Stimulated activated CD4-positive, alpha-beta T cell treated with anti-CD3 and anti-CD28 coated beads, Interleukin-15, amount 100 ng/mL, for 24 hours (primary cell): ENCODE results near the gene TRIM28.
"Not testable (repeated sequence)": the region's sequence is repeated elsewhere in the genome, so short reads cannot be mapped to it uniquely, and the experiment has no call there.

ENCODE experiments used
- DNase-seq: peaks from one replicate; pipeline ENCODE4 v3.0.0-alpha.2; 2020

The TRIM28 gene

DNA sequence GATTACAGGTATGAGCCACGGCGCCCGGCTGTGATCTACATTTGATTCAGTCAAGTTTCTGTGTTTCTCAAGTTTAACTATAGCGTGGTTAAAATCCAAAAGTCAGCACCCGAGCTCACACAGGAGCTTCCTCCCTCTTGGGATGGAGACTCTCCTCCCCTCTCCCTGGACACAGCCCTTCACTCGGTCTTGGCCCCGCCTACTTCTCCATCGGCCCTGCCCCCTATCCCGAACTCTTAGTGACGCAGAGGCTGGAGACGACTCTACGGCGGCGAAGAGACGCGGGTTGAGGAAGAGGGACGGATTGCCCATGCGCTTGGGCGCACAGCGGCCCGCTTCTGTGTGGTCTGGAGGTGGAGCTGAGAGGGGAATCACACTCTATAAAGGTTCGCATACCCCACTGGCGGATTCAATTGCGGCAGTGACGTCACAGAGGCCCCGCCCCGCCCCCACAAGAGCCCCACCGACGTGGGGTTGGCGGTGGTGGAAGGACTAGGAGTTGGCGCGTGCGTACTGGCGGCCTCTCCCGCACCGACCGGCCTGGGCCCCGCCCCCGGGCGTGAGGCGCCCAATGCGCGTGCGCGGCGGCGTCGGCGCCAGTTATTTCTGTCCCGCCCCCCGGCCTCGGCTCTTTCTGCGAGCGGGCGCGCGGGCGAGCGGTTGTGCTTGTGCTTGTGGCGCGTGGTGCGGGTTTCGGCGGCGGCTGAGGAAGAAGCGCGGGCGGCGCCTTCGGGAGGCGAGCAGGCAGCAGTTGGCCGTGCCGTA, at the start of gene TRIM28:
TRIM28 (plus strand) TSS at position 239 of the 765 bp plus-strand sequence. CDS start 694 bp downstream, outside the sequence.
- DNase-seq: peak; percentile 100

DNA sequence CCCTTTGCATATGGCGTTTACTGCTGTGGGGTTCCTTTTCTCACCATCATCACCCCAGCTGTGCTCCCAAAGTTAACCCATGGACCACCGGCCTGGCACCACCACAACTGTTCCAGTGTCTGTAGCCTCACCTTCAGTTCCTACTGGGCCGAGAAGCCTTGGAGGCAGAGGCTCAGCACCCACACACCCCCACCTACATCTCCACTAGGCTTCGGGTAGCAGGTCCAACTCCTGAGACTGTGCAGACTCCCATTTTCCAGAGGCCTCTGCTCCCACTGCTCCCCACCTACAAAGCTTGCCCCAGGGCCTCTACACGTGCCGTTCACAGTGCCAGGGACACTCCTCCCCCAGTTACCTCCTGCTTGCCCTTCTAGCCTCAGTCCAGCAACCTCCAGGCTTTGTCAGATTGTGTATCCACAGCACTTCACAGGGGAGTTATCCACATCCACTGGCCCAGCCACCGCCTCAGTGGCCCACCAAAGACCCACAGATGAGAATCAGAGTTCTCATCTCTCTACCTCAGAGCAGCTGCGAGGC, 46.2 kb upstream of the TRIM28 start:
- no peak for DNase-seq

DNA sequence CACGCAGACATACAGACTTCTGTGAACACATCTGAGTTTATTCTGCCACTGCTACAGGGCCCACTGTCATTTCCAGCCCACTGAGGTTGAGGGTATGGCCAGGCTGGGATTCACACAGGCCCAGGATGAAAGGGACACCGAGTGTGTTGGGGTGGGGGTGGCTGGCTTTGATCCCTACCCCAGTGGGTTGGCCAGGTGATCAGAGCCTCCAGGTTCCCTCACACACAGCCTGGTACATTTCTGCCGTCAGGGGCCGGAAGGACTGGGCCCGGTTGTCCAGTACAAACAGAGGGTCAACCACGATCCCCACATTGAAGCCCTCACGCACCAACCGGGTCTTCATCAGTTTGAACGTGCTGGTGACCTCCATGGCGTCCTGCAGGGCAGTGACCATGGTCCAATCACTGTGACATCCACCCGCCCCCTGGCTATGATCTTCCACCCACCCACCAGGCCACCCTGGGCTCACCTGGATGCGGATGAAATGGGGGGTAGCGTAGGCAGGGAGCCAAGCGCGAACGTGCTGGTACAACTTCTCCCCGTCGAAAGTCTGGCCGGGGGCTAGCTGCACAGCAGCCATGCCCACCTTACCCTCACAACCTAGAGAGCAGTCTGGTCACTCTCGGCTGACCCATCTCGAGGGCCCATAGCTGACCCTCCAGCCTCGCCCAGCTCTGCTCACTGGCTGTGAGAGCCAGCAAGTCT, 45.4 kb upstream of the TRIM28 start:
- no peak for DNase-seq

DNA sequence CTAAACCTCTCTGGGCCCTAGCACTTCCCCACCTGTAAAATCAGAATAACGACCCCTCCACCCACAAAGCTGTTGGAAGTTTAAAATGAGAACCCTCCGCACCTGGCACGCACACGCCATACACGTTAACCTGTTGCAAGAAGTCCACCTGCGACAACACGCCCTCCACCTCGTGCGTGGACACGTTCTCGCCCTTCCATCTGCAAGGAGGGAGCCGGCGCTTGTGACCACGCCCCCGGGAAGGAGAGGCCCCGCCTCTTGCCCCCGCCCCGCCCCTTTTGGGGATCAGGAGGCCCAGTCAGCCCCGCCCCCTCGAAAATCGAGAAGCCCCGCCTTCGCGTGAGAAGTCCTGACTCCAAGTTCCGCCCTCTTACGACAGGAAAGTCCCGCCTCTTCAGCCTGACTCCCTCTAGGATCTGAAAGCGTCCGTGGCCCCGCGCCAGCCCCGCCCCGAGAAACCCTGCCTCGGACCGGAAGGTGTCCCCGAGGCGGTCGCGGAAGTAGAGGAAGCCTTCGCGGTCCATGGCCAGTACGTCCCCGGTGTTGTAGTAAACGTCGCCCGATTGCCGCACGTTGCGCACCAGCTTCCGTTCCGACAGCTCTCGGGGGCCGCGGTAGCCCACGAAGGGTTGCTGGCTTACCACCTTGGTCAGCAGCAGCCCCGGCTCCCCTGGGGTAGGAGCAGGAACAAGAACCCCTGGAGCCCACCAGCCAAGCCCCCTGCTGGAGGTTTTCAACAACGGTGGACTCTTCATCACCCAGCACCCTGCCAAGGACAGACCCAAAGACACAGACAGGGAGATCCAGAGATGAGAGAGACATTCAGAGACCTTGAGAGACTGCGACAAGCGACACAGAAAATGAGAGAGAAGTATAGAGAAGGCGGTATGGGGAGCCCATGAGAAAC, 44.6 kb upstream of the TRIM28 start:
- DNase-seq: peak; percentile 100

DNA sequence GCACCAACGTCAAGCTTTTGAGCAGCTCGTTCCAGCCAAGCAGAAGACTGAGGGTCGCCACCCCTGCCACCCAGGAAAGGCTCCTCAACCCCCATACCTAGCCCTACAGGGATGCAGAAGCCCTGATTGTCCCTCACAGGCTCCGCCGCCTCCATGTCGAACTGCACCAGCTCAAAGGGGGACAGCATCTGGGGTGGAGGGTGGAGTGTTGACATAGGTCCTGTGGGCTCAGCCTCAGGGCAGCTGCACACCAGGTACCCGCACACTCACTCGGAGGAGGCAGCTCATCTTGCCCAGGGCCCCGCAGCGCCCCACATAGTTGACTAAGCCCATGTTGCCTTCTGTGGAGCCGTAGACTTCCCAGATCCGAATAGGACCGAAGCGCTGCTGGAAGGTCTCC, 43.6 kb upstream of the TRIM28 start:
- no peak for DNase-seq

DNA sequence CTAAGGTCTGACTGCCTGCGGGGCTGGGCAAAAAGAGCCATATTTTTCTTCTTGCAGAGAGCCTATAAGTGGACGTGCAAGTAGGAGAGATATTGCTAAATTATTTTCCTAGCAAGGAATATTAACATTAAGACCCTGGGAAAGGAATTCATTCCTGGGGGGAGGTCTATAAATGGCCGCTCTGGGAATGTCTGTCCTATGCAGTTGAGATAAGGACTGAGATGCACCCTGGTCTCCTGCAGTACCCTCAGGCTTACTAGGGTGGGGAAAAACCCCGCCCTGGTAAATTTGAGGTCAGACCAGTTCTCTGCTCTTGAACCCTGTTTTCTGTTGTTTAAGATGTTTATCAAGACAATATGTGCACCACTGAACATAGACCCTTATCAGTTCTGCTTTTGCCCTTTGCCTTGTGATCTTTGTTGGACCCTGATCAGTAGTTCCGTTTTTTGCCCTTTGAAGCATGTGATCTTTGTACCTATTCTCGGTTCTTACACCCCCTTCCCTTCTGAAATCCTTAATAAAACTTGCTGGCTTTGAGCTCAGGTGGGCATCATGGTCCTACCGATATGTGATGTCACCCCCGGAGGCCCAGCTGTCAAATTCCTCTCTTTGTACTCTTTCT, 36.2 kb upstream of the TRIM28 start:
- not testable (repeated sequence) for DNase-seq

DNA sequence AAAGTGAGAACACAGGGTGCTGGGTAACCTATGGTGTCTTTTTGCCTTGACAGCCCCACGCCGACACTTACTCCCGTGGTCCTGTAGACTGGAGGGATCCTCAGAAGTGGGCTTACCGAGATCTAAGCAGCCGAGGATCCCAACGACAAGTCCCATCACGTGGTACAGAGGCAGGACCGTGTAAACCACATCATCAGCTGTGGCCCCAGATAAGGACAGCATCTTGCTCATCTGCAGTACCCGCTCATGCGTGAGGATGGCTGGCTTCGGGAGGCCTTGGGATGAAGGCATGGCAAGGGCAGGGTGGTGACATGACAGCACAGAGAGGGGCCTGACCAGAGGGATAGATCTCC, 34.2 kb upstream of the TRIM28 start:
- no peak for DNase-seq

DNA sequence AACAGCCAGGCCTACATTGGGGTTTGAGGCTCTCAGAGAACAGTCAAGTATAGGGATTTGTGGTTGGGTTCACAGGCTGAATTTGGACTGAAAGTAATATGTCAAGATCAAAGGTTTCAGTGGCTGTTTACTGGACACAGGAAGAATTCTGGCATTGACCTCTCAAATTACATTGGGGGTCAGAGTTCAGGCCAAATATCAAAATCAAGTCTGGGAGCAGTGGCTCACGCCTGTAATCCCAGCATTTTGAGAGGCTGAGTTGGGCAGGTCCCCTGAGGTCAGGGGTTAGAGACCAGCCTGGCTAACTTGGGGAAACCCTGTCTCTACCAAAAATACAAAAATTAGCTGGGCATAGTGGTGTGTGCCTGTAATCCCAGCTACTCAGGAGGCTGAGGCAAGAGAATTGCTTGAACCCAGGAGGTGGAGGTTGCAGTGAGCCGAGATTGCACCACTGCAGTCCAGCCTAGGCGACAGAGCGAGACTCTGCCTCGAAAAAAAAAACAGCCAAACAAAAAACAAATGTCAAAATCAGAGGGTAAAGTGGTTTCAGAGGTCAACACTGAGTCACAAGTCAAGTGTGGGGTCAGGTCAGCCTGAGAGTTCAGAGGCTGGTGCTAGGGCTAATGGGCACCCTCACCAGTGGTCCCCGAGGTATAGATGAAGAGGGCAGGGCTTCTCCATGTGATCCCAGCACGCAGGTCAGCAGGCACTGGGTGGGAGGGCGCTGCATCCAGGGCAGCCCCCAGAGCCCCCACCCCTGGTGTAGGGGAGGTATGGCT, 33.6 kb upstream of the TRIM28 start:
- DNase-seq: no peak

DNA sequence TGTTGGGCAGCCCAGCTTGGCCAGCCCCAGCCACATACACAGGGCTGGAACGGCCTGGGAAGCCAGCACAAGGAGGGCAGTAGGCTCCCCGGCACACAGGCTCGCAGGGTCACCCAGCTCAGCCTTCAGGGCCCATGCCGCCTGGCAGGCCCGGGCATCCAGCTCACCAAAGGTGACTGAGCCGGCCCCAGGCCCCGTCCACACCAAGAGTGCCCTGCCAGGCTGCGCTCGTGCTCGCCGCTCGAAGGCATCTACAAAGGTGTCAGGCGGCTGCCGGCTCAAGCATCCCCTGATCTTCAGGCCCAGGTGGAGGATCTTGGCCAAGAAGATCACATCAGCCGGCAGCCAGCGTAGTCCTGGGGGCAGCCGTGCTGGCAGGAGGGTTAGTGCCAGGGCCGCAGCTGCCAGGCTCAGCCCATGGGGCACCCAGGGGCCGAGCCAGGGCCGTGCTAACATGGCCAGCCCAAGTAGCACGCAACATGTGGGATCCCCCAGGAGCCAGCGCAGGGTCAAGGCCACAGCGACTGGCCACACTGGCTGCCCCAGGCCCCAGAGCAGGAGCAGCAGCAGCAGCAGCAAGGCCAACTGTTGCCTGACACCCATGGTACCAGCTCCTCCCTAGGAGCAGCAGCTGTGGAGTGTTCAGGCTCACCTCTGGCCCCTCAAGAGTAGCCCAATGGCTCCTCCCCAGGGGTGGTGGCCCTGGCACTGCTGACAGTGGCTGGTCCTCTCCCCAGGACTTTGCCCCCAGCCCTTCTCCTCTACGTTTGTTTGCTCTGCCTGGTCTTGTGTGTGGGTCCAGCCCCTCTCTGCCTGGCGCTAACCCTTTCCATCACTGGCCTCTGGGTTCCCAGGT, 32.3 kb upstream of the TRIM28 start, which contains the start of gene SLC27A5:
SLC27A5 (minus strand) TSS at position 640 of the 856 bp plus-strand sequence; CDS start at position 603, 37 bp downstream.
- DNase-seq: no peak

DNA sequence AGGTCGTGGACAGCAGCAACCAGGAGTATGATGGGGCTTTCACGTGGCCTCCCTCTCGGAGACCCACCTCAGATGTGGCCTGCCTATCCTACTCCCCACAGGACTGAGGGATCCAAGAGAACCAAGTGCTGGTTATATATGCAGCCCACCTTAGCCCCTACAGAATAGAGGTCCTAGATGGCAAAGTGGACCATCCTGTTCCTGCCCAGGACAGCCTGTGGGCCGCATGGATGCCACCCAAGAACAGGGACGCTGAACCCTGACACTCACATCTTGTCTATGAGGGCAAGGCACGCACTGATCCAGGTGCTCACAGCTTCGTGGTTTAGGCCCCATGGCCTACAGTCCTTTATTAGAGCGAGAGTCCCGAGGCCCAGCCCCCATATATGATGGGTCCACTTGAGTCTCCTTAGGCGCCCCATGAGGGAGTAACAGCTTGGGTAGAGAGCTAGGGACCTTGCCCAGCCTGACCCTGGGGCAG, 30.6 kb upstream of the TRIM28 start:
- no peak for DNase-seq

DNA sequence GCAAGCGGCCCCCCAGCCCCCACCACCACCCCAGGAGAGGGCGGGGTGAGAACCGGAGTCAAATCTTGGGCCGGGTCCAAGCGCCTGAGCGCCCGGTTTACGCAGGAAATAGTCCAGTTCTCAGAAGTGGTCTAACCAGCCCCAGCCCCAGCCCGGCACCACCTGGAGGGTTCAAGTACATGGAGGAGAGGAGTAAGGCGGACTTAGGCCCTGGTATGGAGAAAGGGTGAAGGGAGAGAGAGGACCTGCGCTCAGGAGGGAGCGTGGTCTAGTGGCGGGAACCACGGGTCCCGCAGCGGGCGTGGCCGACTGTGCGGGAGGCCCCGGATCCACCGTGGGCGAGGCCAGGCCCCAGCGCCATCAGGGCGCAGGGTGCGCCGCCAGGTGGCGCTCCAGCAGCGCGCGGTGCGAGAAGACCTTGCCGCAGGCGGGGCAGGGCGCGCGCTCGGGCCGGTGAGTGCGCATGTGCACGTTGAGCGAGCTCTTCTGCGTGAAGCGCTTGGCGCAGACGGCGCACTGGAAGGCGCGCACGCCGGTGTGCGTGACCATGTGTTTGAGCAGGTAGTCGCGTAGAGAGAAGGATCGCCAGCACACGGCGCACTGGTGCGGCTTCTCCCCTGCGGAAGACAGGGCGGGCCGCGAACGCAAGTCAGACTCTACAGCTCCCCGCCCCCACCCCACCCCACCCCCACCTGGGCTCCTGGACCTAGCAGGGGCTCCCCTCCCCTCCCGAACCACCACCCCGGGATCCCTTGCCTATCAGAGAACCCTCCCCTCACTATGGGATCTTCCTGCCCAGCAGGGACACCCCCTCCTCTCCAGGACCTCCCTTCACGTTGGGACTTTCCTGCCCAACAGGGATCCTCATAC, 29.9 kb upstream of the TRIM28 start:
- DNase-seq: peak; percentile 97

DNA sequence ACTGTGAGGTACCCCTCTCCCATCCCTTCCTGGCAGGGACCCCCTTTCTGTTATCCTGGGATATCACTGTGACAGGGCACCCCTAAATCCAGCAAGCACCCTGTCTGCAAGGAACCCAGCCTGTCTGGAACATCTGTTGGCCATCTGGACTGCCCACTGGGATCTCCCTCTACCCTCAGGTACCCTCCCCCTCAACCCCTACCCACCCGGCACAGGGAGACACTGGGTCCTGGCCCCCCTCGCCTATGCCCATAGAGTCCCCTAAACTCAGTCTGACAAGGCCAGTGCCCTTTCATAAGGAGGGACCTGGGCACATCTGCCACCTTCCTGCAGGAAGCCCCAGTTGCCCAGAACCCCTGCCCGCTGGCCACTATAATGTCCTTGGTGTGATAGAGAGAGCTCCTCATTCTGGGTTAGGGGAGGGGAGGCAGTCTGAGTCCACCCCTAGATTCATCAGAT, 29.3 kb upstream of the TRIM28 start:
- DNase-seq: no peak

DNA sequence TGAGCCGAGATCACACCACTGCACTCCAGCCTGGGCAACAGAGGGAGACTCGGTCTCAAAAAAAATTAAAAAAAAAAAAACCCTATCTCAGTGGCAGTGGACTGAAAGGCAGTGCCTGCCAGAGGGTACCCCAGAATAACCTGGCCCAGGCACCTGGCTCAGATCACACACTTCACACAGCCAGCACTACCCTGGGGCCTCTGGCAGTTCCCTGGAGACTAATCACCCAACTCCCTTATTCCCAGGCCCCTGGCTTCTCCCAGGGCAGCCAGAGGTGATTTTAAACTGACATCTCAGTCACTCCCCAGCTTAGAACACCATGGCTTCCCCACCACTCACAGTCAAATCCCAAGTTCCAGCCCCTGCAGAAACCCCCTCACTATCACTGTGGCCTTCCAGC, 28.6 kb upstream of the TRIM28 start:
- DNase-seq: no peak

DNA sequence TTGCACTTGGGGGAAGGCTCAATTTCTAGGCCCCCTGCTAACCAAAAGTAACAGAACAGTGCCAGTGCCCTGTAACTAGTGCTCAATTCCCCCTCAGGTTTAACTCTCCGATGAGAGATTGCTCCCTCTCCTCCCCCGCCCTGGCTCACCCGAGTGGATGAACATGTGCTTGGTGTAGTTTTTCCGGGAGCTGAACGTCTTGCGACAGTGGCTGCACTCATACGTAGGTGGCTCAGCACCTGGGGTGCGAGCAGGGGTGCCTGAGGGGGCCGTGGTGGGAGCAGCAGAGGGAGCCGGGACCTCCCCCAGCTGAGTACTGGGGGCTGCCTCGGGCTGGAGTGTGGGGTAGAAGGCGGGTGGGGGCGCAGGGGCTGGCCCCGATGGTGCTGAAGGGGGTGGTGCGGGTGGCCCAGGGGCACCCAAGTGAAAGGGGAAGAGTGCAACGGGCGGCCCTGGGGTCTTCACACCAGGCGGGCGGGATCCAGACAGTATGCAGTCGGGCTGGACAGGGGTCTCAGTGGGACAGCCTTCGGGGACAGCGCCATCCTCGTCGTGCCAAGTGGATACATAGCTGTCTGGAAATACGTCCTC, 27.5 kb upstream of the TRIM28 start:
- DNase-seq: no peak

DNA sequence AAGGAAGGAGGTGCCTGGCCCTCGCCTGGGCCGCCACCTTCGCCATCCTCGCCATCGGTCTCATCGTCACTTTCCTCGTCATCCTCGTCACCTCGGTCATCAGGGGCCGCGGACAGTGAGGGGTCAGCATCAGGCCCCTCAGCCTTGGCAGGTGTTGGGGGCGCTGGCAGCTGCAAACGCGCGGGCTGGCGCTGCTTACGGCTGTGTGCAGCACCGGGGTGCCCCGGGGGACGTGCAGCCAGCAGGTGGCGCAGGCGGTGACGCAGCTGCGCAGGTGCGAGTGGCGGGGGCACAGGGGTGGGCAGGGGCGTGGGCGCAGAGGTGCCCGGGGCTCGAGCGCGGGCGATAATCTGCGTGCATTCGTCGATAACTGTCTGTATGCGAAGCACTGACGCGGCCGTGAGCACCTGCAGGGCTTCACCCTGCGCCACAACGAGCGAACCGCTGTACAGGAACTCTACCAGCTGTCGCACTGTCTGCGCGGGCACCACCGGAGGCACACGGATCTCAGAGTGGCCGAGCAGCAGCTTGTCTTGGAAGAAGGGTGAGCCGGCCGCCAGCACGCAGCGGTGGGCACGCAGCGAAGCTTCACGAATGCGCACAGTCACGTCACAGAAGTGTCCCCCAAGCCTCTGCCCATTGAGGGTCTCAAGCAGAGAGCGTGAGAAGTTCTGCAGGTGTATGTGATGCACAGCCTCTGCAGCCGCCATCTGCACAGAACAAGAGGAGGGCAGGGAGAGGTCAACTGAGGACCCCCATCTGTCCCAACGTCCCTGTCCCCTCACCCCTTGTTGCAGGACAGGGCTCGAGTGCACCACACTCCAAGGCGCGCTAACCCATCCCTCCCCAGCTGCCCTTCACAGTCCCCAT, 26.7 kb upstream of the TRIM28 start:
- no peak for DNase-seq

DNA sequence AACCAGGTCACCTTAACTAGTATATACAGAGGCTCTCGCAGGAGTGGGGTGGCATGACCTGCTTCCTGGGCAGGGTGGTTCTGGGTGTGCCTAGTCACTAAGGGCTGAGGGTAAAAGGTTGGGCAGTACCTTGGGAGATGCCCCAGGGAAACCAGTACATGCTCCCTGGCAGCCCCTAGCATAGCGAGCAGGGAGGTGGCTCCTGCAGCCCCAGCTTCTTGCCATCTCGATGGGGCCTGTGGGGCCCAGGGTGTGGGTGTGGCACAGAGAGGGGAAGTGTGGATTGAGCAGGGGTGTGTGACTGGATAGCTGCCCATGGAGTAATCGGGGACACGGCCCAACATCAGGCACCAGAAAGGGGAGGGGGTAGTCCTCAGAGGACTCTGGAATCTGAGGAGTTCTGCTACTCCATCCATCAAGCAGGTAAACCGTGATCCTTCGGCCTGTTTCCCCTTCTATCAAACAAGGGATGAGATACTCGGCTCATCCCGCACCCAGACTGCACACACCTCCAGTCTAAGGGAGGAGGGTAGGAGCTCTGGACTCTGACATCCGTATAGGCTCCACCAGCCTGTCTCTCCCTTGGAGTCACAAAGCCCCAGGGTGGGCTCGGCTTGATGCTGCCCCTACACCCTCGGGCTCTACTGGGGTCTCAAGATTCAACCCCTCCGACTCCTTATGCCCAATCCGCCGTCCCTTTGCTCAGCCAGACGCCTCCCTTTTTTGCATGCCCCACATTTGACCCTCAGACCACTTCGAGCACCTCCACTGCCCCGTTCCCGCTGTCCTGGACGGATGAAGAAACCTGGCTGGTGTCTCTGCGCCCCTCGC, 25.4 kb upstream of the TRIM28 start:
- DNase-seq: peak; percentile 42

DNA sequence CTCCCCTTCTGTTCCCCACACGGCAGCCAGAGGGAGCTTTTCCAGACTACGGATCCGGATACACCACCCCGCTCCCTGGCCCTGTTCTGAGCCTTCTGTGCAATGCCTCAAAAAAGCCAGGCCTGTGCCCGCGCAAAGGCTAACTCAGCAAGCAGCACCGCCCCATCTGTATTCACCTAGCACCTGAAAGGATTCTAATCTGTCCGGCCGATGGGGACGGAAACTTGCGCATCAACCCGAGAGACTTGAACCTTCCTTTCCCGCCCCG, 24.8 kb upstream of the TRIM28 start:
- peak; percentile 67 for DNase-seq
